SHP77 treated with DMSO at 0.1 percent for 48 hours (cell line): ENCODE measurements around the gene PHLDA3.
"Not testable (repeated sequence)": the region's sequence is repeated elsewhere in the genome, so short reads cannot be mapped to it uniquely, and the experiment has no call there.

Source experiments
- DNase-seq: peaks from one replicate; lab custom pipeline; 2025; lab: John Stamatoyannopoulos, UW

The PHLDA3 gene

GRCh38 chr1:201486187-201486586, 17.2 kb upstream of the PHLDA3 start:
- DNase-seq: no peak

- no peak for DNase-seq
Measured at GRCh38 chr1:201485184-201485774, 16.3 kb upstream of the PHLDA3 start.

- DNase-seq: no peak
Measured at GRCh38 chr1:201483373-201483949, 14.5 kb upstream of the PHLDA3 start.

GRCh38 chr1:201482755-201483154, 13.8 kb upstream of the PHLDA3 start:
- no peak for DNase-seq

GRCh38 chr1:201481761-201482493, 12.9 kb upstream of the PHLDA3 start:
- DNase-seq: peak; percentile 26

GRCh38 chr1:201481004-201481380, 12.0 kb upstream of the PHLDA3 start:
- DNase-seq: no peak

GRCh38 chr1:201480231-201481003, 11.4 kb upstream of the PHLDA3 start:
- DNase-seq: peak; percentile 97

- no peak for DNase-seq
Measured at GRCh38 chr1:201479201-201479730, 10.3 kb upstream of the PHLDA3 start.

- DNase-seq: not testable (repeated sequence)
Measured at GRCh38 chr1:201478666-201479065, 9.7 kb upstream of the PHLDA3 start.

GRCh38 chr1:201476670-201477344, 7.8 kb upstream of the PHLDA3 start:
- no peak for DNase-seq

- no peak for DNase-seq
Measured at GRCh38 chr1:201475915-201476669, 7.1 kb upstream of the PHLDA3 start.

- no peak for DNase-seq
Measured at GRCh38 chr1:201475130-201475529, 6.1 kb upstream of the PHLDA3 start.

GRCh38 chr1:201473296-201473695, 4.3 kb upstream of the PHLDA3 start:
- no peak for DNase-seq

GRCh38 chr1:201472321-201472720, 3.3 kb upstream of the PHLDA3 start:
- DNase-seq: not testable (repeated sequence)

- no peak for DNase-seq
Measured at GRCh38 chr1:201471772-201472171, 2.8 kb upstream of the PHLDA3 start.

- DNase-seq: no peak
Measured at GRCh38 chr1:201470581-201470980, 1.6 kb upstream of the PHLDA3 start.

- DNase-seq: no peak
Measured at GRCh38 chr1:201469645-201470074, 672 bp upstream of the PHLDA3 start.

GRCh38 chr1:201468501-201468843, 516 bp downstream of the PHLDA3 start:
- no peak for DNase-seq

GRCh38 chr1:201466492-201466891, 2.5 kb downstream of the PHLDA3 start:
- no peak for DNase-seq

- no peak for DNase-seq
Measured at GRCh38 chr1:201465698-201466290, 3.2 kb downstream of the PHLDA3 start.

- no peak for DNase-seq
Measured at GRCh38 chr1:201463071-201463552, 5.9 kb downstream of the PHLDA3 start.
